BJ (cell line): Measurements from ENCODE around the gene KEL. TPM values are rescaled to one million over a fixed set of nuclear protein-coding genes. Genes with fewer than 3 reads are reported as not detected.

ENCODE experiments used
- CTCF ChIA-PET: fragments of 350-600 bp; formaldehyde crosslinking; extraction: SDS; loops from one replicate; lab custom pipeline; 2021; ENCODE audit warnings: antibody characterized with exemption, inconsistent platforms; lab: Yijun Ruan, JAX
- POLR2A ChIA-PET: fragments of 300-600 bp; sonication (Branson Sonifier 250); formaldehyde crosslinking; extraction: SDS; loops from one replicate; lab custom pipeline; 2021; ENCODE audit warnings: antibody characterized with exemption; lab: Charles Lee
- DNase-seq: peaks from one replicate; pipeline ENCODE4 v3.0.0-alpha.2; 2011; ENCODE audit warnings: low read depth
- H3K27me3 ChIP-seq: 2 replicates; pipeline ENCODE4 v1.6.0; 2011; ENCODE audit warnings: low read length; ENCODE audit not compliant: control insufficient read depth, insufficient read depth
- H3K36me3 ChIP-seq: 2 replicates; pipeline ENCODE4 v1.5.1; 2011; ENCODE audit warnings: low read length; ENCODE audit not compliant: control insufficient read depth, insufficient read depth
- H3K4me3 ChIP-seq: 2 replicates; pipeline ENCODE4 v1.5.1; 2011; ENCODE audit warnings: low read depth, mild to moderate bottlenecking, control low read depth, low read length
- polyA plus RNA-seq: library from polyadenylated mRNA; depleted of rRNA; stranded (reverse); fragments of >200 nt; gene quantifications from 2 replicates; pipeline ENCODE4 v1.2.3, GENCODE V29; 2011
- TF ChIP-seq, protein P1 (sequence below): IDR thresholded peaks from 2 replicates; pipeline ENCODE4 v1.5.1; 2011; ENCODE audit warnings: low read depth, mild to moderate bottlenecking, control low read depth, inconsistent platforms, low read length, moderate library complexity; ENCODE audit not compliant: insufficient read depth

KEL gene
- polyA plus RNA-seq, 1 experiment: 0.31 TPM

DNA sequence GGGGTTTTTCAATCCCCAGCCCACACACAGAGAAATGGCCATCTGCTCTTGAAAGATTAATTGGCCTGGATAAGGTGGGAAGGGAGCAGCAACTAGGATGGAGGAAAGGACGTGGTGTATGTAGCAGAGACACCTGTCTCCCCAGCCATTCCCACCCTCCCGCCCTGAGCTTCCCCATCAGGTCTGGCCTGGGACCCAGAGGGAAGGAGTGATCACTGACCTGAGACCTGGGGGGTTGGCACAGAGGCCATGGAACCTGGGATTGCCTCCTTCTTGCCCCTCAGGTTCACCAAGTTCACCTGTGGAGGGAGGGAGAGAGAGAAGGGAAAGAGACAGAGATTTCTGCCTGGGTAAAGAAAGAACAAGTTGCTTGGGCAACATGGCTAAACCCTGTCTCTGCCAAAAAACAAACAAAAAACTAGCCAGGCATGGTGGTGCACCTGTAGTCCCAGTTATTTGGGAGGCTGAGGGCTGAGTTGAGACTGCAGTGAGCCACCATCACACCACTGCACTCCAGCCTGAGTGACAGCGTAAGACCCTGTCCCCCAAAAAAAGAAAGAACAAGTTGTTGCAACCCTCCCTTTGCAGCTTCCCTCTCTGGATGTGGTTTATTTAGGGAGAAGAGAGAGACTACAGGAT is 65.3 kb downstream of the KEL start:
- Histone ChIP-seq H3K4me3 (no peak overlapping the region), H3K36me3 (no peaks in the 10 kb centered on the region), H3K27me3 (0 out of 2 replicates have a peak, but pooled peaks cover 1% of the 10 kb centered on the region)
- DNase-seq: no peak
- ChIA-PET CTCF (interaction anchor here (1.0 kb wide), 1 partner anchor 16 kb away, joined by 3 read pairs; no protein-coding TSS in a partner anchor), POLR2A (no interaction called here)
- TF ChIP-seq, protein P1, sequence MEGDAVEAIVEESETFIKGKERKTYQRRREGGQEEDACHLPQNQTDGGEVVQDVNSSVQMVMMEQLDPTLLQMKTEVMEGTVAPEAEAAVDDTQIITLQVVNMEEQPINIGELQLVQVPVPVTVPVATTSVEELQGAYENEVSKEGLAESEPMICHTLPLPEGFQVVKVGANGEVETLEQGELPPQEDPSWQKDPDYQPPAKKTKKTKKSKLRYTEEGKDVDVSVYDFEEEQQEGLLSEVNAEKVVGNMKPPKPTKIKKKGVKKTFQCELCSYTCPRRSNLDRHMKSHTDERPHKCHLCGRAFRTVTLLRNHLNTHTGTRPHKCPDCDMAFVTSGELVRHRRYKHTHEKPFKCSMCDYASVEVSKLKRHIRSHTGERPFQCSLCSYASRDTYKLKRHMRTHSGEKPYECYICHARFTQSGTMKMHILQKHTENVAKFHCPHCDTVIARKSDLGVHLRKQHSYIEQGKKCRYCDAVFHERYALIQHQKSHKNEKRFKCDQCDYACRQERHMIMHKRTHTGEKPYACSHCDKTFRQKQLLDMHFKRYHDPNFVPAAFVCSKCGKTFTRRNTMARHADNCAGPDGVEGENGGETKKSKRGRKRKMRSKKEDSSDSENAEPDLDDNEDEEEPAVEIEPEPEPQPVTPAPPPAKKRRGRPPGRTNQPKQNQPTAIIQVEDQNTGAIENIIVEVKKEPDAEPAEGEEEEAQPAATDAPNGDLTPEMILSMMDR: no peak

DNA sequence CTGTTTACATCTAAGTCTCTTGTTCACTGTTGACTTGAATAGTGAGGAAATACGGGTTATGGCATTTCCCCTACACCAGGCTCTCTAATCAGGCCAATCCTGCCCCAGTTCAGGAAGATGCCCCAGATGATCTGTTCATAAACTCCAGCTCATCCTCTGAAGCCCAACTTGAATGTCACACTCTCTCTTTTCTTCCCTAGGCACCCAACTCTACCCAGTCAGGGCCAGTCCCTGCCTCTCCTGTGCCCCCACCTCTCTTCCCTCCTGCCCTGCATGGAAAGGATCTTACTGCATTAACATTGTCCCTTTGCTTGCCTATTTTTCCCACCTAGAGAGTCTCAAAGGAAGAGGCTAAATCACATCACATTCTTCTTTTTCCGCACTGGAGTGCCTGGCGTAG is 66.0 kb downstream of the KEL start:
- TF ChIP-seq, protein P1: no peak
- POLR2A ChIA-PET: no interaction called here
- CTCF ChIA-PET: no interaction called here
- no peaks in the 10 kb centered on the region for H3K36me3 ChIP-seq
- H3K27me3 ChIP-seq: 0 out of 2 replicates have a peak, but pooled peaks cover 1% of the 10 kb centered on the region
- no peak overlapping the region for H3K4me3 ChIP-seq
- DNase-seq: no peak

DNA sequence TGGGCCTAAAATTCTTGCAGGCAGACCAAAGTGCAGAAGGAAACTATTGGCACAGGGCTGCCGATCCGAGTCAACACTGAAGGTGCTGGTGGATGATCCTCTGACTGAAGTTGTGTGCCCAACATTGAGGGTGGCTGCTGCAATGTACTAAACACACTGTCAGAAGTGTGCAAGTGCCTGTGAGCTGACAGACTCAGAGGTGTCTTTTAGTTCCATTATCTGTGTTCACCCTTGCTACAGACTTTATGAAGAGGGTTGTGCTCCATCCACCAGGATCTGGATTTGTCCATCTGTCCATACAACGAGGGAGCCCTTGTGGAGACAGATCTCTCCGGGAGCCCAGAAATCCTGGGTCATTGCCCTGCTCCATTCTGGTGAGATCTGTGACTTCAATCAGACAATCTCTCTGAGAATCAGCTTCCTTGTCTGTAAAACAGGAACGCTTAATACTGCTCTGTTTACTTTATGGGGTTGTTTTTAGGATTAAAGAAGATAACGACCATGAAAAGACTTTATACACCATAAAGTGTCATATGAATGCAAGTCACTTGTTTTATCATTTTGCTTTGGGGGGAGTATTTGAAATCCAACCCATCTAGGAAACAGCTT is 67.1 kb downstream of the KEL start:
- DNase-seq: no peak
- TF ChIP-seq, protein P1: no peak
- Histone ChIP-seq H3K36me3 (no peaks in the 10 kb centered on the region), H3K27me3 (0 out of 2 replicates have a peak, but pooled peaks cover 1% of the 10 kb centered on the region), H3K4me3 (no peak overlapping the region)
- ChIA-PET CTCF (interaction anchor here (1.1 to 1.4 kb wide), 2 partner anchors 14 to 22 kb away, joined by 3 to 4 read pairs; no protein-coding TSS in a partner anchor), POLR2A (no interaction called here)

DNA sequence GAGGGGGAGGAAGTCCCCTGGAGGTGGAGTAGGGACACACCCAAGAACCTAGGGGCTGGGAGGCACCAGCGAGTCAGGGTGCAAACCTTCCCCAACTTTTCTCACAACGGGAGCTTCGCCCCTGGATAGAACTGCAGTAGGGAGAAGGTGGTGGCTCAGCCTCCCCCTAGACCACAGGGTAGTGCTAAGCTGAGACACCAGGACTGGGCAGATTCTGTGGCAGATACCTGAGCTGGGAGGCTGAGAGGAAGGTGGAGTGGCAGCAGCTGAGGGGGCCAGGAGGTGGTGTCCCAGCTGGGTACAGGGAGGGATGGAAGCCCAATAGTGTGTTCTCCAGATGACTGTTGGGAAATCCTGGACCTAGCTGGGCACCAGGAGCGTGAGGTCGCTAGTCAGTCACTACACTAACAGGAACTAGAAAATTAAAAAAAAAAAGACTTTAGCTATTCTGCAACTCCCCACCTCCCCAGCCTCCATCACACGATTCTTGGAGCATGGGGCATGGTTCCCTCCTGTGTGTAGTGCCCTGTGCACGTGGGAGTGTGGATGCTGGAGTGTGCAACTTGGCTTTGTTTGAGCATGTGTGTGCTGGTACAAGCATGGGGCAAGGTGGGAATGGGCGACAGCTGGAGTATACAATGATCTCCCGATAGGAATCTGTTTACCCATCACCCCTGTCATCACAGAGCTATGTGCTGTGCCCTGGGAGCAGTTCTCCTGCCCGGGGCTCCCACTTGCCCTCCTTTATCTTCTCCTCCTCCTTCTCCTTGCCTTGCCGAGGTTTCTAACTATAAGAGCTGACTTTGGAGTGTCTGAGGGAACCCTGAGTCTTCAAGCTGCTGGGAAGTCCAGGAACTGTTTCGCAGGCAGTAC is 67.8 kb downstream of the KEL start:
- TF ChIP-seq, protein P1: no peak
- H3K4me3 ChIP-seq: no peak overlapping the region

DNA sequence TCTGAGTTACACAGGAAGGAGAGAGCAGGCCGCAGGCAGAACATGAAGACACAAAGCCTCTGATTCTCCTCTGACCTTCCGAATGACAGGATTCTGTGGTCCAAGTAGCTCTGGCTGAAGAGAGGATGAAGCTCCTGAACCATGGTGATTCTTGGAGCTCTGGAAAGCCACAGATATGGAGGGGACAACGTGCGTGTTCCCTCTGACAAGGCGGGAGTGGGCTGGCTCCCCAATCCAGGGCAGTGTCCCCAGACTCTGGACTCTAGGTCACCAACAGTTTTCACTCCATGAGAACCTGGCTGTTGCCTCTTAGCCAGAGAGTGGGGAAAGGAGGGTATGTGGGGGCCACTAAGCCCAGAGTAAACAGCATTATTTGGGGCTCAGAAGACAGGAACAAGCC is 69.2 kb downstream of the KEL start:
- ChIA-PET POLR2A (no interaction called here), CTCF (interaction anchor here (1.4 kb wide), 1 partner anchor 12 kb away, joined by 7 read pairs; no protein-coding TSS in a partner anchor)
- Histone ChIP-seq H3K4me3 (no peak overlapping the region), H3K27me3 (0 out of 2 replicates have a peak, but pooled peaks cover 1% of the 10 kb centered on the region), H3K36me3 (no peaks in the 10 kb centered on the region)
- no peak for DNase-seq
- TF ChIP-seq, protein P1: no peak

More for the DNA sequence above, 67.8 kb downstream of the KEL start:
- CTCF ChIA-PET: interaction anchor here (0.5 to 1.4 kb wide), 3 partner anchors 13 to 282 kb away, joined by 3 to 4 read pairs (median 3); no protein-coding TSS in a partner anchor
- DNase-seq: no peak
- POLR2A ChIA-PET: no interaction called here
- Histone ChIP-seq H3K27me3 (0 out of 2 replicates have a peak, but pooled peaks cover 1% of the 10 kb centered on the region), H3K36me3 (no peaks in the 10 kb centered on the region)
